ENCODE results near the gene THAP7. TPM values are rescaled to one million over a fixed set of nuclear protein-coding genes. Genes with fewer than 3 reads are reported as not detected.
A peak's percentile ranks its signal among the peaks of the same experiment; 100 is the strongest.

The THAP7 gene
- total and polyA plus RNA-seq, 2 of the 13 experiments (the other 11 are each of a cell fraction or from before 2014, with no cell fraction given), result 13.0 to 25.5 TPM

DNA sequence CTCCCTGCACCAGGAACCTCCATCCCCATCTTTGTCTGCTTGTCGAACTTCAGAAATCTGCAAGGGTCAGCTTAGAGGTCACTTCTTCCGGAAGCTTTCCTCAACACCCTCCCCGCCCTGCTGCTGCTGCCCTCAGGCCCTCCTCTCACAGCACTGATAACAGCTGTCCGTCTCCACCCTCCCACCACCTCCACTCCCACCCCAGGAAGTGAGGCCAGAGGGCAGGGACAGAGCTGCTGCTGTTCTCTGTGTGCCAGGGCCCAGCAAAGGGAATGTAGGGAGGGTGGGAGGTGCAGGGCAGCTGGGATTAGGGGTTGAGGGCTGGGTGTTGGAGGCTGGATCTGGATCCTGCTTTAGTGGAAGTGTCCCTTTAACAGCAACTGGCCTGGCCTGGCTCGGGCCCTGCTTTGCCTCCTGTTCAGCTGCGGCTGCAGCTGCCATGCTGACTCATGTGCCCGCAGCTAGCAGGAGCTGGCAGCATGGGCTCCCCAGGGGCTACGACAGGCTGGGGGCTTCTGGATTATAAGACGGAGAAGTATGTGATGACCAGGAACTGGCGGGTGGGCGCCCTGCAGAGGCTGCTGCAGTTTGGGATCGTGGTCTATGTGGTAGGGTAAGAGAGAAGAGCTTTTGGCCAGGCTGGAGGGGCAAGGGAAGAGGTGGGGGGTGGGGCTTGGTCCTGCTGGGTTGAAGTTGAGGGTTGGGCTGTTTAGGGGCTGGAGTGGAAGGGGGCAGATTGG is 13.0 kb upstream of the THAP7 start, which contains the start of gene P2RX6 (continued):
- TF ChIP-seq ZBTB3 (CRISPR knock-in tag; IDR thresholded peaks at IDR 0.05; ENCODE audit: borderline replicate concordance, low read depth) (no peak), HDAC1 (CRISPR knock-in tag; IDR thresholded peaks at IDR 0.05) (peak; percentile 75), ZNF367 (CRISPR knock-in tag; IDR thresholded peaks at IDR 0.05; ENCODE audit: borderline replicate concordance) (no peak), NFKBIZ (CRISPR knock-in tag; IDR thresholded peaks at IDR 0.05) (no peak), ZNF883 (CRISPR knock-in tag; IDR thresholded peaks at IDR 0.05; ENCODE audit: not compliant biosample characterization) (no peak), RBM22 (optimal IDR thresholded peaks at IDR 0.05; ENCODE audit: low read length) (no peak), CHD2 (IDR thresholded peaks at IDR 0.05; ENCODE audit: low read depth, low read length) (no peak), ZNF644 (CRISPR knock-in tag; IDR thresholded peaks at IDR 0.05; ENCODE audit: low read depth) (no peak), ZNF768 (CRISPR knock-in tag; IDR thresholded peaks at IDR 0.05) (peak; percentile 32; the same call in 1 of the 2 replicates), ZNF432 (CRISPR knock-in tag; IDR thresholded peaks at IDR 0.05; ENCODE audit: borderline replicate concordance) (no peak), DPF2 (CRISPR knock-in tag; IDR thresholded peaks at IDR 0.05; ENCODE audit: borderline replicate concordance, low read depth) (0 out of 2 replicates have a peak, but pooled peaks have one; percentile 39), ERF (CRISPR knock-in tag; IDR thresholded peaks at IDR 0.05) (0 out of 2 replicates have a peak, but pooled peaks have one; percentile 27), ZNF232 (CRISPR knock-in tag; IDR thresholded peaks at IDR 0.05; ENCODE audit: borderline replicate concordance) (no peak), IRX3 (CRISPR knock-in tag; IDR thresholded peaks at IDR 0.05; ENCODE audit: borderline replicate concordance, low read depth) (no peak), ZNF512B (CRISPR knock-in tag; IDR thresholded peaks at IDR 0.05; ENCODE audit: borderline replicate concordance) (no peak), ZNF180 (CRISPR knock-in tag; IDR thresholded peaks at IDR 0.05; ENCODE audit: borderline replicate concordance, low read depth) (no peak), NAIF1 (CRISPR knock-in tag; IDR thresholded peaks at IDR 0.05; ENCODE audit: borderline replicate concordance) (no peak), GMEB1 (CRISPR knock-in tag; IDR thresholded peaks at IDR 0.05; ENCODE audit: borderline replicate concordance) (no peak)
- TF ChIP-seq, protein P1, sequence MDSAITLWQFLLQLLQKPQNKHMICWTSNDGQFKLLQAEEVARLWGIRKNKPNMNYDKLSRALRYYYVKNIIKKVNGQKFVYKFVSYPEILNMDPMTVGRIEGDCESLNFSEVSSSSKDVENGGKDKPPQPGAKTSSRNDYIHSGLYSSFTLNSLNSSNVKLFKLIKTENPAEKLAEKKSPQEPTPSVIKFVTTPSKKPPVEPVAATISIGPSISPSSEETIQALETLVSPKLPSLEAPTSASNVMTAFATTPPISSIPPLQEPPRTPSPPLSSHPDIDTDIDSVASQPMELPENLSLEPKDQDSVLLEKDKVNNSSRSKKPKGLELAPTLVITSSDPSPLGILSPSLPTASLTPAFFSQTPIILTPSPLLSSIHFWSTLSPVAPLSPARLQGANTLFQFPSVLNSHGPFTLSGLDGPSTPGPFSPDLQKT (CRISPR knock-in tag; IDR thresholded peaks at IDR 0.05; ENCODE audit: borderline replicate concordance), result no peak
- TF ChIP-seq, protein P2, sequence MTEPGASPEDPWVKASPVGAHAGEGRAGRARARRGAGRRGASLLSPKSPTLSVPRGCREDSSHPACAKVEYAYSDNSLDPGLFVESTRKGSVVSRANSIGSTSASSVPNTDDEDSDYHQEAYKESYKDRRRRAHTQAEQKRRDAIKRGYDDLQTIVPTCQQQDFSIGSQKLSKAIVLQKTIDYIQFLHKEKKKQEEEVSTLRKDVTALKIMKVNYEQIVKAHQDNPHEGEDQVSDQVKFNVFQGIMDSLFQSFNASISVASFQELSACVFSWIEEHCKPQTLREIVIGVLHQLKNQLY (CRISPR knock-in tag; IDR thresholded peaks at IDR 0.05), result no peak
- TF ChIP-seq, protein P3, sequence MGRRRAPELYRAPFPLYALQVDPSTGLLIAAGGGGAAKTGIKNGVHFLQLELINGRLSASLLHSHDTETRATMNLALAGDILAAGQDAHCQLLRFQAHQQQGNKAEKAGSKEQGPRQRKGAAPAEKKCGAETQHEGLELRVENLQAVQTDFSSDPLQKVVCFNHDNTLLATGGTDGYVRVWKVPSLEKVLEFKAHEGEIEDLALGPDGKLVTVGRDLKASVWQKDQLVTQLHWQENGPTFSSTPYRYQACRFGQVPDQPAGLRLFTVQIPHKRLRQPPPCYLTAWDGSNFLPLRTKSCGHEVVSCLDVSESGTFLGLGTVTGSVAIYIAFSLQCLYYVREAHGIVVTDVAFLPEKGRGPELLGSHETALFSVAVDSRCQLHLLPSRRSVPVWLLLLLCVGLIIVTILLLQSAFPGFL (CRISPR knock-in tag; IDR thresholded peaks at IDR 0.05), result no peak
- TF ChIP-seq, protein P4, sequence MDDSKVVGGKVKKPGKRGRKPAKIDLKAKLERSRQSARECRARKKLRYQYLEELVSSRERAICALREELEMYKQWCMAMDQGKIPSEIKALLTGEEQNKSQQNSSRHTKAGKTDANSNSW (CRISPR knock-in tag; IDR thresholded peaks at IDR 0.05; ENCODE audit: borderline replicate concordance), result no peak
